PC-3 (cell line): ENCODE results near the gene TTLL9. TPM values are rescaled to one million over a fixed set of nuclear protein-coding genes. Genes with fewer than 3 reads are reported as not detected.

Experiments
- ATAC-seq: fragments of 200-7000 bp; cut with Tn5 transposase; 2 replicates; pipeline ENCODE4 v1.9.1; 2020; ENCODE audit warnings: mild to moderate bottlenecking, moderate library complexity
- BruUV-seq: library from RNA; stranded (reverse); fragments of 400-500 nt; replicated peaks from 2 replicates; lab custom pipeline; 2021; lab: Mats Ljungman, UMichigan
- CTCF ChIA-PET: fragments of 300-600 bp; sonication (Branson Sonifier 250); formaldehyde crosslinking; loops from one replicate; lab custom pipeline; 2022; ENCODE audit warnings: antibody characterized with exemption; lab: Charles Lee
- POLR2A ChIA-PET: fragments of 300-600 bp; sonication (Branson Sonifier 250); formaldehyde crosslinking; loops from one replicate; lab custom pipeline; 2022; ENCODE audit warnings: antibody characterized with exemption; ENCODE audit not compliant: unreplicated experiment; lab: Charles Lee
- DNase-seq: peaks from one replicate; pipeline ENCODE4 v3.0.0-alpha.2; 2015
- H2AFZ ChIP-seq: fragments of 300-600 bp; sonication (generic); 2 replicates; pipeline ENCODE4 v1.6.0; 2016; ENCODE audit warnings: antibody characterized with exemption, low read length
- H3F3A ChIP-seq: fragments of 300-600 bp; sonication (generic); one replicate; pipeline ENCODE4 v1.6.0; 2017; ENCODE audit warnings: antibody characterized with exemption, low read length, control low read depth, mild to moderate bottlenecking; ENCODE audit not compliant: unreplicated experiment
- H3K27ac ChIP-seq: fragments of 300-600 bp; sonication (generic); 2 replicates; pipeline ENCODE4 v1.5.1; 2016; ENCODE audit warnings: mild to moderate bottlenecking, low read length
- H3K27me3 ChIP-seq: fragments of 300-600 bp; sonication (generic); 2 replicates; pipeline ENCODE4 v1.6.1; 2016; ENCODE audit warnings: low read length, mixed read lengths
- H3K36me3 ChIP-seq: fragments of 300-600 bp; sonication (generic); 2 replicates; pipeline ENCODE4 v1.6.1; 2016; ENCODE audit warnings: low read depth, mixed run types, low read length, mixed read lengths
- H3K4me1 ChIP-seq: fragments of 300-600 bp; sonication (generic); 2 replicates; pipeline ENCODE4 v1.5.1; 2016; ENCODE audit warnings: low read length; ENCODE audit not compliant: insufficient read depth
- H3K4me2 ChIP-seq: fragments of 300-600 bp; sonication (generic); 2 replicates; pipeline ENCODE4 v1.6.0; 2016; ENCODE audit warnings: low read length
- H3K4me3 ChIP-seq: fragments of 300-600 bp; sonication (generic); 2 replicates; pipeline ENCODE4 v1.5.1; 2016; ENCODE audit warnings: mild to moderate bottlenecking, low read length, mixed read lengths
- H3K79me2 ChIP-seq: fragments of 300-600 bp; sonication (generic); 2 replicates; pipeline ENCODE4 v1.6.1; 2017; ENCODE audit warnings: low read length, mixed read lengths
- H3K9ac ChIP-seq: fragments of 300-600 bp; sonication (generic); 2 replicates; pipeline ENCODE4 v1.6.0; 2016; ENCODE audit warnings: mild to moderate bottlenecking, low read length
- H3K9me2 ChIP-seq: fragments of 300-600 bp; sonication (generic); replicated peaks from 2 replicates; pipeline ENCODE4 v1.6.1; 2016; ENCODE audit warnings: mixed run types, low read length, mixed read lengths
- H3K9me3 ChIP-seq: fragments of 300-600 bp; sonication (generic); 2 replicates; pipeline ENCODE4 v1.6.1; 2016; ENCODE audit warnings: low read length, mixed read lengths
- H4K20me1 ChIP-seq: fragments of 300-600 bp; sonication (generic); 2 replicates; pipeline ENCODE4 v1.6.1; 2016; ENCODE audit warnings: low read length, mixed read lengths
- CTCF ChIP-seq: fragments of 300-600 bp; sonication (generic); conservative IDR thresholded peaks from 2 replicates; pipeline ENCODE4 v1.5.1; 2017; ENCODE audit warnings: antibody characterized with exemption, low read depth, mild to moderate bottlenecking, low read length
- EZH2 ChIP-seq: fragments of 300-600 bp; sonication (generic); IDR thresholded peaks from one replicate; pipeline ENCODE4 v1.6.1; 2017; ENCODE audit warnings: antibody characterized with exemption, mild to moderate bottlenecking, low read length; ENCODE audit not compliant: unreplicated experiment
- EZH2phosphoT487 ChIP-seq: fragments of 300-600 bp; sonication (generic); IDR thresholded peaks from 2 replicates; pipeline ENCODE4 v1.6.1; 2018; ENCODE audit warnings: mild to moderate bottlenecking, antibody characterized with exemption, low read length, borderline replicate concordance
- intact Hi-C: fragments of 100-400 bp; cut with micrococcal nuclease; formaldehyde crosslinking; loops from 2 replicates; pipeline ENCODE4 v1.9.0; 2023
- total RNA-seq: library from RNA; depleted of rRNA; stranded (reverse); fragments of >200 nt; gene quantifications from 2 replicates; pipeline ENCODE4 v1.2.3, GENCODE V29; 2014

TTLL9 gene
- total RNA-seq, 1 experiment from 2014 or later: not detected

GRCh38 chr20:31910071-31910803 is 39.8 kb downstream of the TTLL9 start:
- H3K79me2 ChIP-seq: no peaks in the 10 kb centered on the region
- H2AFZ ChIP-seq: no peak overlapping the region
- no TSS peak for BruUV-seq
- TF ChIP-seq EZH2phosphoT487 (no peak), CTCF (no peak), EZH2 (no peak)
- H3K4me2 ChIP-seq: no peak overlapping the region
- H3K9me3 ChIP-seq: no peaks in the 10 kb centered on the region
- H3K27me3 ChIP-seq: no peaks in the 10 kb centered on the region
- no peaks in the 10 kb centered on the region for H3K36me3 ChIP-seq
- no peaks in the 10 kb centered on the region for H3F3A ChIP-seq
- no peak for ATAC-seq
- H3K27ac ChIP-seq: no peak overlapping the region
- DNase-seq: no peak
- no peak overlapping the region for H3K4me3 ChIP-seq
- no peaks in the 10 kb centered on the region for H3K9me2 ChIP-seq
- POLR2A ChIA-PET: interaction anchor here (0.5 kb wide), 1 partner anchor 510 kb away, joined by 3 read pairs; no protein-coding TSS in a partner anchor
- H3K4me1 ChIP-seq: no peaks in the 10 kb centered on the region
- no peak overlapping the region for H3K9ac ChIP-seq
- H4K20me1 ChIP-seq: no peaks in the 10 kb centered on the region
- intact Hi-C loops: no loop called here
- CTCF ChIA-PET: no interaction called here

- Histone ChIP-seq H3K9me3 (no peaks in the 10 kb centered on the region), H2AFZ (no peak overlapping the region), H3K27ac (no peak overlapping the region), H3K4me1 (no peaks in the 10 kb centered on the region), H3K9me2 (no peaks in the 10 kb centered on the region), H3K4me2 (no peak overlapping the region), H4K20me1 (no peaks in the 10 kb centered on the region), H3K27me3 (peaks cover 13% of the 10 kb centered on the region), H3K4me3 (no peak overlapping the region), H3K9ac (no peak overlapping the region), H3F3A (no peaks in the 10 kb centered on the region), H3K36me3 (no peaks in the 10 kb centered on the region), H3K79me2 (no peaks in the 10 kb centered on the region)
- intact Hi-C loops: no loop called here
- ChIA-PET CTCF (no interaction called here), POLR2A (no interaction called here)
- DNase-seq (no peak), ATAC-seq (no peak)
- BruUV-seq: no TSS peak
- TF ChIP-seq EZH2phosphoT487 (no peak), EZH2 (no peak), CTCF (no peak)
Measured at GRCh38 chr20:31913431-31914157, 43.2 kb downstream of the TTLL9 start.

GRCh38 chr20:31914170-31914569 is 43.7 kb downstream of the TTLL9 start:
- H3K27me3 ChIP-seq: peaks cover 19% of the 10 kb centered on the region
- no peaks in the 10 kb centered on the region for H3K9me2 ChIP-seq
- no peak overlapping the region for H3K4me3 ChIP-seq
- DNase-seq (no peak), ATAC-seq (no peak)
- H3K36me3 ChIP-seq: no peaks in the 10 kb centered on the region
- no peaks in the 10 kb centered on the region for H3K9me3 ChIP-seq
- H3F3A ChIP-seq: no peaks in the 10 kb centered on the region
- no TSS peak for BruUV-seq
- H4K20me1 ChIP-seq: no peaks in the 10 kb centered on the region
- no peak overlapping the region for H2AFZ ChIP-seq
- H3K4me2 ChIP-seq: no peak overlapping the region
- TF ChIP-seq EZH2 (no peak), EZH2phosphoT487 (no peak), CTCF (no peak)
- H3K27ac ChIP-seq: no peak overlapping the region
- H3K4me1 ChIP-seq: no peaks in the 10 kb centered on the region
- ChIA-PET POLR2A (no interaction called here), CTCF (no interaction called here)
- intact Hi-C loops: no loop called here
- no peak overlapping the region for H3K9ac ChIP-seq
- no peaks in the 10 kb centered on the region for H3K79me2 ChIP-seq
